HG03521 (cell line): Measurements from ENCODE around the gene PGP.
"Not testable (repeated sequence)": the region's sequence is repeated elsewhere in the genome, so short reads cannot be mapped to it uniquely, and the experiment has no call there.

Experiments
- ATAC-seq: cut with Tn5 transposase; IDR thresholded peaks from one replicate; pipeline ENCODE4 v1.9.1; 2021; ENCODE audit warnings: mild to moderate bottlenecking, moderate library complexity; ENCODE audit not compliant: unreplicated experiment

PGP gene, protein sequence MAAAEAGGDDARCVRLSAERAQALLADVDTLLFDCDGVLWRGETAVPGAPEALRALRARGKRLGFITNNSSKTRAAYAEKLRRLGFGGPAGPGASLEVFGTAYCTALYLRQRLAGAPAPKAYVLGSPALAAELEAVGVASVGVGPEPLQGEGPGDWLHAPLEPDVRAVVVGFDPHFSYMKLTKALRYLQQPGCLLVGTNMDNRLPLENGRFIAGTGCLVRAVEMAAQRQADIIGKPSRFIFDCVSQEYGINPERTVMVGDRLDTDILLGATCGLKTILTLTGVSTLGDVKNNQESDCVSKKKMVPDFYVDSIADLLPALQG

DNA sequence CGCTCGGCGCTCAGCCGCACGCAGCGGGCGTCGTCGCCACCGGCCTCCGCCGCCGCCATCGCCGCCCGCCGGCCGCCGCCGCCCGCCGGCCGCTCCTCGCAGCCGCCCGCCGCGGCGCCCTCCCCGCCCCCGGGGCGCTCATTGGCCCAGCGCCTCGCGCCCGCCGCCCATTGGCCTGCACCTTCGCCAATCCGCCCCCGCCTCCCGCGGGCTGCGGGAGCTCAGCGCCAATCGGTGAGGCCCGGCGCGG, at the start of gene PGP:
TSS of gene PGP (minus strand) at position 122 of the 250 bp plus-strand sequence. CDS start at position 59, 63 bp downstream.
- peak; percentile 88 for ATAC-seq

DNA sequence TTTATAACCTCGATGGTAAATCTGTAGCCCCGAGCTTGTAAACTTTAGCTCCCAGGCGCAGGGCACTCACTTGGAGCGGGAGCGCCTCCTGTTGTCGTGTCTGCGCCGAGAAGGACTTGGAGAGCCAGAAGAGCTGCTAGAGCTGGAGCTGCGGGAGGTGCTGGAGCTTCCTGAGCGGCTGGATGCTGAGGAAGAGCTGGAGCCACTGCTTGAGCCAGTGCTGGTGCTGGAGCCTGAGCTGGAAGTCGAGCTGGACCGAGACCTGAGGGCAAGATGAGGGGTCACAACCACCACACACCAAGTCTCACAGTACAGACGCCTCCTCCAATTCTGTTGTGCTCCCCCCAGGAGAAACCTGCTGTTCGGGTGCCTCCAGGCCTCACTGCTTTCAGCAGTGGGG, 48.4 kb upstream of the PGP start:
- ATAC-seq = not testable (repeated sequence)

DNA sequence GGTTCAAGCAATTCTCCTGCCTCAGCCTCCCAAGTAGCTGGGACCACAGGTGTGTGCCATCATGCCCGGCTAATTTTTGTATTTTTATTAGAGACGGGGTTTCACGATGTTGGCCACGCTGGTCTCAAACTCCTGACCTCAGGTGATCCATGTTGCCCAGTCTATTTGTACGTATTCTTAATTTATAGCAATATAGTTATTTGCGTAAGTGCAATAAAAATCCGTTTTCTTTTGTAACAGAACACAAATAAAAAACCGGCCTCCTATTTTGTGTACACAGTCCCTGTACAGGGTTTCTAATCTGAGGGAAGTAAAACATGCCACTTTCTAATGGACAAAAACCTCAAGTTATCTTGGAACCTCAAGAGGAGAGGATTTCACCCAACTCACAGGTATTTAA, 45.6 kb upstream of the PGP start:
- ATAC-seq = no peak

DNA sequence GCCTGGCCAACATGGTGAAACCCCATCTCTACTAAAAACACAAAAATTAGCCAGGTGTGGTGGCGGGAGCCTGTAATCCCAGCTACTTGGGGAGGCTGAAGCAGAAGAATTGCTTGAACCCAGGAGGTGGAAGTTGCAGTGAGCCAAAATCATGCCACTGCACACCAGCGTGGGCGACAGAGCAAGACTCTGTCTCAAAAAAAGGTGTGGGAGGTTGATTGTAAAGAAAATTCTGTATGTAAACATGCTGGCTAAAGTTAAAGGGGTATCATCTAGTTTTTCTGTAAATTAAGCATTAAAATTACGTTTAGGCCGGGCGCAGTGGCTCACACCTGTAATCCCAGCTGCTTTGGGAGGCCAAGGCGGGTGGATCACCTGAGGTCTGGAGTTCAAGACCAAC, 43.9 kb upstream of the PGP start:
- ATAC-seq = not testable (repeated sequence)

DNA sequence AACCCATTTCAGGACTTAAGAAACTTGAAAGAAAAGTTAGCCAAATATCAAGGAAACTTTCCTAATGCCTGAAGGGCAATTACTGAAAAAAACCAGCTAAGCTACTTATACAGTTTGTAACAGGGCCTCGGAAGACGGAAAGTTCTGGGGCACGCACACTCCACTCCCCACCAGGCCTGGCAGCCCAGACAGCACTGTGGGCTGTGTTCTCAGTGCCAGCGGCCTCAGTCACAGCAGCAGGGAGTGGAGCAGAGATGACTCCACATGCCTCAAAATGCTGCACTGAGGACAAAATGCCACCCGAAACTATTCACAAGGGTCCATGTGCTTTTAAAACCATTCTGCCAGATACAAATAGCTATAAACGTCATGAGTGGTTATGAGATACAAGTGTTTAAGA, 43.1 kb upstream of the PGP start:
- no peak for ATAC-seq

DNA sequence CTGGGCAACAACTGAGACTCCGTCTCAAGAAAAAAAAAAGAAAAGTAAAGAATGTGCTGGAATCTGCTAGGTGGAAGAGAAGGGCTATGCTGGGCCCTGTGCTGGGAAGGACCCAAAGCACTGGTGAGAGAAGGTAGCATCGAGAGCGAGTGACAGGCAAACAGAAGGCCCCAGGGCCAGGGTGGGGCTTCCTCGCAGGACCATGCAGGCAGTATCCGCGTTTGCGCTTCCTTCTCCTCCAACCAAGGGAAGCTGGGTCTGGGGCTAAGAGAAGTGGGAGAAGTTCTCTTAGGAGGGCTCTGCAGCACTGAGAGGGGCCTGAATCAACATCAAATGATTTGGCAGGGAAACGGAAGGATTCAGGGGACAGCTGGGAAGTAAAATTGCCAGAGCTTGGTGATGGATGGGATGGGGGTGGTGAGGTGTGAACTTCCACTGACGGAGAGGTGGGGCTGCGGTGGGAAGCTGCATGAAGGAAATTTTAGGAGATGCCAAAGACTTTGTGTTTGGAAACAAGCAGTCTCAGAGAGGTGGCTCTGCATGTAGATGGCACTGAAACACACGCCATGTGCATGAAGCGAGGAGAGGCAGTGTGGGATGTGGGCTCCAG, 42.0 kb upstream of the PGP start:
- ATAC-seq = no peak

DNA sequence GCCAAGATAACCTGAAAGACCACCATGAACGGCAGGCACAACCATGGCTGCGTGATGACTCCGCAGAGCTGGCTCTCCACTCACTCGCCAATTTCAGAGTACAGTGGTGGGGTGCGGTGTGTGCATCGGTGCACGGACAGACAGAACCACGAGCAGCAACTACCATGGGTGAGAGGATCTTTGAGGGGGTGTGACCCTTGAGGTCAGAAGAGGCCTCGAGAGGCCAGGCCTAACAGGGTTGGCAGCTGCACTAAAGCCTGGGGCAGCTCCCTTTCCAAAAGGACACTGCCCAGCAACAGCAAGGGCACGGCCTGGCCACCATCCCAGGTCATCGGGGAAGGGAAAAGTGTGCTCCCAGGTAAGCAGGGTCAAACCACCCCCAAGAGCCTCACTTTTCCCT, 38.7 kb upstream of the PGP start:
- ATAC-seq = no peak

DNA sequence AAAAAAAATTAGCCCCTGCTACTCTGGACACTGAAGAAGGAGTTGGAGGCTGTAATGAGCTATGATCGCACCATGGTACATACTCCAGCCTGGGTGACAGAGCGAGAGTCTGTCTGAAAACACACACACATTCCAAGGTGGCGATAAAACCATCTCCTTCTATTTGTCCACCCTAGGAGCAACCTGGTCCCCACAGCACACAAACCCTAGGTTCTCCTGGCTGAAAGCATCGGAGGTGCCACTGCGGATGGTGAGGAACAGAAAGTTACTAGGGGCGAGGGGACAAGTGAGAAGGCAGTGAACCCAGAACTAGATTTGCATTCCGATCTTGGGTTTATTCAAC, 38.1 kb upstream of the PGP start:
- no peak for ATAC-seq

DNA sequence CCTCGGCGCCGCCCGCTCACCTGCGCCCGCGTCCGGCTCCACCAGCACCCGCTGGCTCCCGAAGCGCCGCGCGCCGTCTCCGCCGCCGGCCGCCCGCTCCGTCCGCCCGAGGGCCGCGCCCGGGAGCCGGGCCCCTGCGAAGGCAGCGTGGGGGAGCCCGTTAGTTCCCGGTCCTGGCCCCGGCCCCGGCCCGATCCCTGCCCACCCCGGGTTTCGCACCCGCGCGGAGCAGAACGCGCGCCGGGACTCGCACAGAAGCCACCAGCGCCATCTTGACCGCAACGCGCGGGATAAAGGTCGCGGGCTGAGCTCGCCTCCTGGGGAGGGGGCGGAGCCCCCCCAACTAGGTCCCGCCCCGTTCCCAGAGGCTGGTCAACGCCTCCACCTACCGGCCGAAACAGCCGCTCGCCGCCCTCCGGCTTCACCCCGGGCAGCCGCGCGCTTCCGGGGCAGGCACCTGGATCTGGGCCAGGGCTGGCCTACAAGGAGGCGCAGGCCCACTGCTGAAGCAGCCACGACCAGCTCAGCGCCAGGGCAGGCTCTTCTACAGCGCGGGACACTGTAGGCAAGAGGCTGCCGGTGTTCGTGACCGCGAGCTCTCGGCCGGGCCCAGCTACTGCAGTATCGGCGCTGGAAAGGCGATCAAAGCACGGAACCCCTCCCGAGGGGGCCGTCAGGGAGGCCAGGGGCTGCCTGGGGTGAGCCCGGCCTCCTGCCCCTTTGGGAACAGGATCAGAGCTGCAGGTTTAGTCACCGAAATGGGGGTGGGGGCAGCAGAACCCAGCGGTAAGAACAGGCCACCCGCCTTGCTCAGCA, 36.9 kb upstream of the PGP start, which contains the start of gene ECI1:
TSS of gene ECI1 (minus strand) at position 292 of the 816 bp plus-strand sequence. CDS start at position 271, 21 bp downstream.
- ATAC-seq = peak; percentile 83

DNA sequence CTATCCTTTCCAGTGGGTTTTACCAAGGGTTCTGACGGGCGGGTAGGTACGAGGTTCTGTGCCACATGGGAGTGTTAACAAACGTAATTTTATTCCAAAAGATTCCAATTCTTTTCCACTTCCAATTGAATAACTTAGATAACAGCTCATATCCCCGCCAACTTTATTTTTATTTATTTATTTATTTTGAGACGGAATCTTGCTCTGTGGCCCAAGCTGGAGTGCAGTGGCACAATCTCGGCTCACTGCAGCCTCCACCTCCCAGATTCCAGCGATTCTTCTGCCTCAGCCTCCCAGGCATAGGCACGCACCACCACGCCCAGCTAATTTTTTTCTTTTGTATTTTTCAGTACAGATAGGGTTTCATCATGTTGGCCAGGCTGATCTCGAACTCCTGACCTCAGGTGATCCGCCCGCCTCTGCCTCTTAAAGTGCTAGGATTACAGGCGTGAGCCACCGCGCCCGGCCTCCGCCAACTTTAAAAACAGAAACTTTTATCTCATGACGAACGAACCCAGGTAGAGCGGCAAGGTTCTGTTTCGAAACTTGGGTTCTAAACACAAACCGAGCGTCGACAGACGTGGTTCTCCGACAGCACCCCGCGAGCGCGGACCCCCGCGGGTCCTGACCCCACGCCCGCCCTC, 36.1 kb upstream of the PGP start:
- no peak for ATAC-seq

DNA sequence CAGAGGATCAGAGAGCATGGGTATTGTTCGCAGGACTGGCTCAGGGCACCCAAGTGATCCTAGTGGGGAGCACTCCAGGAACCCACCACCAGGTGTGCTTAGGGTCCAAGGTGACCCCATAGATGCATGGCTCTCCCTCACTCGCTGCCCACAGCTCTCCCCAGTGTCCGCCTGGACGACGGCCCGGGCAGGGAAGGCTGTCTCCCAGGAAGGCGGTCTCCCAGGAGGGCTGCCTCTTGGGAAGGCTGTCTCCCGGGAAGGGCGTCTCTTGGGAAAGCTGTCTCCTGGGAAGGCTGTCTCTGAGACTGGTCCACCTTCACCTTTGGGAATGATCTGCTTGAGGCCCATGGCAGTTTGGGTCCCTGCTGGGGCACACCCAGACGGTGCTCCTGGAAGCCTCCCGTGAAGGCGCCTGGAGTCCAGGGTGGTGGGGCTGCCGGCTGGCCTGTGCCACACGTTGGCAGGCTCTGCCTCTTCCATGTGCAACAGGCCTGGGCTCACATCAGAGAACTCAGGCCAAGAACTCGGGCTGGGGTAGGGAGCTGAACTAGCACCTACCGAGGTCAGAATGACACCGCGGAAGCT, 31.8 kb upstream of the PGP start:
- ATAC-seq = no peak

DNA sequence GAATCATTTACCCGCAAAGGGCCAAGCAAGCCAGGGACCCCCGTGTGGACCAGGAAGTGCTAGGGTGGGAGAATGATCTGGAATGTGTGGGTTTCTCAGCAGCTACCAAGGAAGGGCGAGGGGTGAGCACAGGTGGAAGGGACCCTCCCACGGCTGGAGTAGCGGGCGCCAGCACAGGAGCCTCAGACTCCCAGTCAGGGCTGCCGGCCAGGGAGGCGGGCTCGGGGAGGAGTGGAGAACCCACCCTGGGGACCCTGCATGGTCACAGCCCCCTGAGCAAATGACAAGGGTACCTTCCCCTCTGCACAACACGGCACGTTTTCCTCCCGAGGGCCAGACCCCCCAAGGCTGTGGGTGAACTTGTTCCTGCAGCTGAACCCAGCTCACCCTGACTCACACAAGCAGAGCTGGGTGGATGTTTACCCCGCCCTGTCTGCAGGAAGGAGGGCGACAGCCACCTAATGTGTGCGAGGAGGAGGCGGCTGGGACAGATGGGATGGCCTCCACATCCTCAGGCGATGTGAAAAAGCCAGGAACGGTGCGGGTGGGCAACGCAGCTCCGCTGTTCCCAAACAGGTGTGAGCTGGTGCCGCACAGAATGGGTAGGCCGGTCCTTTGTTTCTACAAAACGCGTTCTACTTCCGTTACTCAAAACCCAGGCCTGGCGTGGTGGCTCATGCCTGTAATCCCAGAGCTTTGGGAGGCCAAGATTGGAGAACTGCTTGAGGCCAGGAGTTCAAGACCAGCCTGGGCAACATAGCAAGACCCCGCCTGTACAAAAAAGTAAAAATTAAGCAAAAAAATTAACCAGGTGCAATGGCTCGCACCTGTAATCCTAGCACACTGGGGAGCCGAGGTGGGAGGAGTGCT, 30.5 kb upstream of the PGP start:
- ATAC-seq = no peak

DNA sequence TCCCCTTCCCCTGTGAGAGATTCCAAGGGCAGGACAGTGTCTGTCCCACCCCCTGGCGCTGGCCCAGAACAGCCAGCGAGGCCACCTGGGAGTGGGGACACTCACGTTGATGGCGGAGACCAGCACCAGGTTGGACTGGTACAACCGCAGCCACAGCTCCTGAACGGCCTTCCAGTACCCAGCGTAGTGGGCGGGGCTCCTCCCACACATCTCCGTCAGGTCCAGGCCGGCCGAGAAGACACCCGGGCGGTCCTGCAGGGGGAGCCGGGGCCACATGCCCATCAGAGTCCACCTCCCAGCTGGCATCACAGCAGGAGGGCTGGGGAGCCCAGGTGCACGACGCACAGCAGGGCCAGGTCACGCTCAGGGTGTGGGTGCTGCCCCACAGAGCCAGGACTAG, 29.7 kb upstream of the PGP start:
- ATAC-seq = no peak

DNA sequence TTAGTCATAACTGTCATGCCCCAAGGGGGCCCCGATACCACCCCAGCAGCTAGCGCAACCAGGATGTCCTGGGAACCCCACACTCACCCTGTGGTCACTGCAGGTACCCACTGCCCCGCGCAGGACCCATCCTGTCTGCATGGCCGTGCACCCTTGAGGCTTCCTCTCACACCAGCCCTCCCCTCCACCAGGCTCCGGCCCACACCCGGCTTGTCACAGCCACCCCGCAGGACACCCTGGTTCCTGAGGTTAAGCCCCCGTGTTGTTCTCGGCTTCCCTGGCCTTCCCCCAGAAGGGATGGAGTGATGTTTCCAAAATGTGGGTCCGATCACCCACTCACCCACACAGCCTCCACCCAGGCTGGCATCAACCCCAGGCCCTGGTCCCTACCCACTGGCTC, 29.1 kb upstream of the PGP start:
- ATAC-seq = no peak

DNA sequence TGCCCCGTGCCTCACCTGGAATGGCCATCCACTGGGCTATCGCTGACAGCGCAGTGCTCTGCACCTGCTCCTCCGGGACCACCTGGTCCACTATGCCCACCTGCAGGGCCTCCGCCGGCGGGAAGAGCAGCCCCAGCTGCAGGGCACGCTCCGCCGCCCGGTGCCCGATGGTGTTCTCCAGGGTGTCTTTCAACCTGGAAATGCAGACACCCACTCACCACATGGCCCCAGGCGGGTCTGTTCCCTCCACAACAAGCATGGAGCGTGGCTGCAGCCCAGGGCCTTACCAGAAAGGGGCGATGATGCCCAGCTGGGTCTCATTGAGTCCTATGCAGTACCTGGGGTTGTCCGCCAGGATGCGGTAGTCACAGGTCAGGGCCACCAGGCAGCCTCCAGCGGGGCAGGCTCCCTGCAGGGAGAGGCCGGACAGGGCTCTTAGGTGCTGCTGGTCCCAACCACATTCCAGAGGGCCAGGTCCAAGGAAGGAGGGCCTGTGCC, 28.4 kb upstream of the PGP start:
- ATAC-seq = no peak

DNA sequence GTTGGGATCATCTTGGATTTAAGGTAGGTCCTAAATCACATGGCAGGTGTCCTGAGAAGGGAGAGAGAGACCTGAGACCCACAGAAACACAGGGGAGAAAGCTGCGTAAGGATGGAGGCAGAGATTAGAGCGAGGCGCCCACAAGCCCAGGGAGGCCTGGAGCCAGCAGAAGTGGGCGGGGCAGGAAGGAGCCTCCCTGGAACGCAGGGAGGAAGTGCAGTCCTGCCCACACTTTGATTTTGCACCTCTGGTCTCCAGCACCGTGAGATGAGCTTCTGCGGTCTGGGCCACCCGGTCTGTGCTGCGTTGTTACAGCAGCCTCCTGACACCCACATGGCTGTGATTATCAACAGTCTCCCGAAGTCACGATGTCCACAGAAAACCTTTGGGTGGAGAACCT, 28.0 kb upstream of the PGP start:
- ATAC-seq = no peak

DNA sequence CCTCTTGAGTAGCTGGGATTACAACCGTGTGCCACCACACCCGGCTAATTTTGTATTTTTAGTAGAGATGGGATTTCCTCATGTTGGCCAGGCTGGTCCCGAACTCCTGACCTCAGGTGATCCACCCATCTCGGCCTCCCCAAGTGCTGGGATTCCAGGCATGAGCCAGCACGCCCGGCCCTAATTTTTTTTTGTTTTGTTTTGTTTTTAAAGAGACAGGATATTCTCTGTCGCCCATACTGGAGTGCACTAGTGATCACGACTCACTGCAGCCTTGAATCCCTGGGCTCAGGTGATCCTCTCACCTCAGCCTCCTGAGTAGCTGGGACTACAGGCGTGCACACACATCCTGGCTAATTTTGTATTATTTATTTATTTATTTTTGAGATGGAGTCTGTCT, 25.7 kb upstream of the PGP start:
- ATAC-seq = not testable (repeated sequence)

DNA sequence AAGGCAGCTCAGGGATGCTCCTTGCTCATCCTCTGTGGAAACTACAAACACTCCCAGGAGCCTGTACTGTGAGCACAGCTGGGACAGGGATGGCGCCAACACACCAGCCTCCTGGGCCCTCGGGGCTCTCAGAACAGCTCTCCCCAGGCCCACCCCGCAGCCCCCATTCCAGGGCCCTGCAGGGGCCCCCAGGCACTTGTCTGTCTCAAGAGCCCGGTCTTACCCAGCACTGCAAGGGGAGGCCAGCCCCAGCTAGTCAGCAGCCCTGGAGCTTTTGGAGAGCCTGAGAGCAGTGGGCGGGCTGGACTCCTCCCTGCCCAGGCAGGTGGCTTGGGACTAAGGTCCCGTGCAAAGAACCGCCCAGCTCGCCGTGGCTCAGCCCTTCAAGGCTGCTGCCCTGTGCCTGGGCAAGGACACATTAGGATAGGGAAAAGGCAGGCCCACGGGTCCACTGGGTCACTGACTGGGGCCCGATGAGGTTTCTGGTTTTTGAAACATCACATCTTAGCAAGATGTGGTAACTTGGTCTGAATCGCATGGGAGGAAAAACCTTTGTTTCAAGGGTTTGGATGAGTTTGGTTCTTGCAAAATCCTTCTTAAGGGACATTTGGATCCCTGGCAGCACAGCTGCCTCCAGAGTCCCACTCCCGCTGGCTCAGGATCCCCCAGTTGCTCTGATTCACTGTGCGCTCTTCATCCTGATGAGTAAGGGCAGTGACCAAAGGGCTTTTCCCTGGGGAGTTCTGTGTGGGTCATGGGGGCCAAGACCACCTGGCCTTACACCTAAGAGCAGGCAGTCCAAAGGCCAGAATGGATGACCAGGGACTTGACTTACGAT, 24.4 kb upstream of the PGP start:
- no peak for ATAC-seq

DNA sequence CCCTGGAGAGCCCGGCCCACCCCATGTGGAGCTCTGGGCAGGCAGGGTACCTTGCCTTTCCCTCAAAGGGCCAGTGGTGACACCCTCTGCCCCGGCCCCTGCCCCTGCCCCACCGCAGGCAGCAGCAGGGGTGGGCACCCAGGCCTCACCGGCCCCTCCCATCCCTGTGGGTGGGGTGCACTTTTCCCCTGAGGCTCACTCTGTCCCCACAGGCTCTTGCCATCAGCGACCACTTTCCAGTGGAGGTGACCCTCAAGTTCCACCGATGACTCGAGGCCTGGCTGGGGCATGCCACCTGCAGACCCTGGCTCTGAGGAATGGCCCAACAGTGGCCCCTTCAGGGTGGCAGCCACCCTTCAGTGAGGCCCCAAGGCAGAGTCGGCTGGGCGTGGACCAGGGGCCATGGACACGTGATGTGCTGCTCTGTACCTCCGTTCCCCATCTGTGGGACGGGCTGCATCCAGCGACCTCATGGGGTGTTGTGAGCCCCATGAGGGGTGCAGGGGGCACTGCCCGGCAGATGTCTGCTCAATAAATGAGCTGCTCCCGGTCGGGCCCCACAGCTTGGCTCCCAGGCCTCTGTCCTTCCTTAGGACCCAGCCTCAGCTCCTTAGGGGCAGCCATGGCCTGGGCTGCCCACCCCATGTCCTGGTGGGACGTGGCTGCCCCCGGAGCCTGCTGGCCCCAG, 23.7 kb upstream of the PGP start:
- ATAC-seq = no peak
